Testis (tissue), 3 donors: ENCODE results near the gene PCLO. TPM values are rescaled to one million over a fixed set of nuclear protein-coding genes. Genes with fewer than 3 reads are reported as not detected.

ENCODE experiments used
- DNase-seq: peaks from one replicate; pipeline ENCODE4 v3.0.0-alpha.2; 2019
- H3K27ac ChIP-seq, 2 donors: fragments of 200-600 bp; sonication (generic); one replicate each; pipeline ENCODE4 v1.5.1; 2019
- H3K27me3 ChIP-seq: fragments of 200-600 bp; sonication (generic); one replicate; pipeline ENCODE4 v1.5.1; 2019
- H3K36me3 ChIP-seq: fragments of 200-600 bp; sonication (generic); one replicate; pipeline ENCODE4 v1.5.1; 2017; ENCODE audit warnings: low read depth; ENCODE audit errors: missing control alignments
- H3K4me1 ChIP-seq: fragments of 200-600 bp; sonication (generic); one replicate; pipeline ENCODE4 v1.5.1; 2019
- H3K4me3 ChIP-seq, 2 donors: fragments of 200-600 bp; sonication (generic); one replicate each; pipeline ENCODE4 v1.5.1; 2017 to 2019
- H3K9me3 ChIP-seq: fragments of 200-600 bp; sonication (generic); one replicate; pipeline ENCODE4 v1.5.1; 2017
- CTCF ChIP-seq, 3 experiments: fragments of 450-650 bp in 2 of 3; fragments of 200-600 bp in 1 of 3; sonication (generic) in 1 of 3; IDR thresholded peaks; one replicate each; pipeline ENCODE4 v1.5.1; 2016 to 2019; ENCODE audit warnings: antibody characterized with exemption in 3 of 3, mild to moderate bottlenecking in 2 of 3, moderate library complexity in 1 of 3
- POLR2A ChIP-seq: fragments of 450-650 bp; IDR thresholded peaks from one replicate; pipeline ENCODE4 v1.6.1; 2017; ENCODE audit warnings: antibody characterized with exemption, mild to moderate bottlenecking, moderate library complexity
- WGBS, 2 donors: methylation state at CpG; one replicate each; pipeline ENCODE4 v1.1.5; 2018; 5-methylcytosine and 5-hydroxymethylcytosine counted together
- intact Hi-C: fragments of 100-400 bp; cut with DNase I; formaldehyde crosslinking; loops from one replicate; pipeline ENCODE4 v1.15.1; 2023; ENCODE audit warnings: low total_unique reads
- polyA plus RNA-seq: library from polyadenylated mRNA; stranded (reverse); fragments of 350-450 nt; fragmentation: Illumina TruSeq; extraction: RNeasy Lipid Tissue Mini Kit (QIAGEN cat#74804); gene quantifications from one replicate; pipeline ENCODE4 v1.2.3, GENCODE V29; 2014; ENCODE audit warnings: low read depth, low replicate concordance; ENCODE audit not compliant: insufficient read depth
- total RNA-seq, 2 donors: library from RNA; depleted of rRNA; stranded (reverse); fragments of >200 nt; gene quantifications; one replicate each; pipeline ENCODE4 v1.2.3, GENCODE V29; 2016

PCLO gene
- total and polyA plus RNA-seq, 3 donors from 2014 or later = 6.4 to 29.4 (median 20.4) TPM

- no peaks in the 10 kb centered on the region for H3K36me3 ChIP-seq
- DNase-seq = no peak
- no peaks in the 10 kb centered on the region for H3K9me3 ChIP-seq
- intact Hi-C loops = no loop called here
- no peaks in the 10 kb centered on the region for H3K4me1 ChIP-seq
- H3K4me3 ChIP-seq = no peak overlapping the region
- H3K27ac ChIP-seq = no peak overlapping the region
- no peaks in the 10 kb centered on the region for H3K27me3 ChIP-seq
- TF ChIP-seq POLR2A = no peak
- no peak for TF ChIP-seq CTCF (IDR thresholded peaks at IDR 0.05)
Observed at GRCh38 chr7:82838314-82838713, 324.4 kb downstream of the PCLO start.

- no peaks in the 10 kb centered on the region for H3K4me1 ChIP-seq
- no peak overlapping the region for H3K27ac ChIP-seq
- H3K27me3 ChIP-seq = no peaks in the 10 kb centered on the region
- DNase-seq = no peak
- H3K4me3 ChIP-seq = no peak overlapping the region
- 86 to 91% methylated on average over 2 of the region's 2 CpGs for WGBS, 2 donors
- no peaks in the 10 kb centered on the region for H3K36me3 ChIP-seq
- intact Hi-C loops = no loop called here
- TF ChIP-seq POLR2A (no peak), CTCF (IDR thresholded peaks at IDR 0.05) (no peak)
- no peaks in the 10 kb centered on the region for H3K9me3 ChIP-seq
Observed at GRCh38 chr7:82823073-82823472, 339.6 kb downstream of the PCLO start.

- H3K4me1 ChIP-seq = no peaks in the 10 kb centered on the region
- no peak for DNase-seq
- H3K27me3 ChIP-seq = no peaks in the 10 kb centered on the region
- H3K4me3 ChIP-seq = no peak overlapping the region
- intact Hi-C loops = no loop called here
- no peaks in the 10 kb centered on the region for H3K9me3 ChIP-seq
- 96% methylated on average over 1 of the region's 1 CpG; no CpG with 5 or more reads in 1 of the 2 donors for WGBS, 2 donors
- H3K27ac ChIP-seq = no peak overlapping the region
- H3K36me3 ChIP-seq = no peaks in the 10 kb centered on the region
- no peak for TF ChIP-seq POLR2A
- TF ChIP-seq CTCF (IDR thresholded peaks at IDR 0.05) = no peak
Observed at GRCh38 chr7:82821037-82821436, 341.6 kb downstream of the PCLO start.

DNA sequence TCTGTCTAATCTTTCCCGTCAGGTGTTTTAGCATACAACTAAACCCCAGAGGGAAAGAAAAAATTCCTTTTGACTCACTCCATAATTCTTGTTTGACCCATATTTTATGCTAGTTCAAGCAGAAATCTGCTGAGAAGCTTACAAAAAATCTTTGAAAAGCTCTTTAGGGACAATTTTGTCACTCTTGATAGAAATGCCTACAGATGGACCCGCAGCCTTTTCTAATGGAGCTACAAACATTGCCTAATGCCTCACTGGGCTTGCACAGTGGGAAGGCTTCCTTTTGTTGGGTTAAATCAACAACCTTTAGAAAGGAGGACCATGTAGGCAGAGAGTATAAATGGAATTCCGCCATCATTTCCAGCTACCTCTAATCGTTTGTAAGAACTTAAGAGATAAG is 344.5 kb downstream of the PCLO start:
- intact Hi-C loops = no loop called here
- Histone ChIP-seq H3K36me3 (no peaks in the 10 kb centered on the region), H3K4me1 (no peaks in the 10 kb centered on the region), H3K9me3 (no peaks in the 10 kb centered on the region), H3K27ac (no peak overlapping the region), H3K4me3 (no peak overlapping the region), H3K27me3 (no peaks in the 10 kb centered on the region)
- no peak for TF ChIP-seq CTCF (IDR thresholded peaks at IDR 0.05)
- no peak for TF ChIP-seq POLR2A
- 71 to 75% methylated on average over 4 of the region's 4 CpGs for WGBS, 2 donors
- DNase-seq = no peak

DNA sequence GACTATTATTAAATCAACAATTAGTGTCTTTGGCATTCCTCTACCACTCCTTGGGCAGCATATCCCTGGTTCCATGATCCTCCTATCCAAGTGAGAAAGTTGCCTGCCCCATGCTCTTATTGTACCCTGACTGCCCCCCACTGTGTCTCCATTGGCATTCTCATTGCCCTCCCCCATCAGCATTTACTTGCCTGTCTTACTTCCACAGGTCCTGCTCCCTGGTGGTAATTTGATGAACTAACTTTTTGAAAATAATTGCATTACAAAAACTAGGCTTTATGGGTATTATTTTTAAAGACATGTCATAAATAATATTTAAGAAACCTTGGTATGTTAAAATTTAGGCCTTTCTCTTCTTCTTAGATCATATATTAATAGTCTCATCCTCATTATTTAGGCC is 346.4 kb downstream of the PCLO start:
- peaks cover 4% of the 10 kb centered on the region for H3K4me1 ChIP-seq
- no peak for DNase-seq
- TF ChIP-seq POLR2A (no peak), CTCF (IDR thresholded peaks at IDR 0.05) (no peak)
- H3K4me3 ChIP-seq = no peak overlapping the region
- intact Hi-C loops = no loop called here
- no peaks in the 10 kb centered on the region for H3K36me3 ChIP-seq
- no peaks in the 10 kb centered on the region for H3K27me3 ChIP-seq
- no peak overlapping the region for H3K27ac ChIP-seq
- no peaks in the 10 kb centered on the region for H3K9me3 ChIP-seq
